A549 (cell line): ENCODE data around the gene THADA.

Source experiments
- CTCF ChIP-seq: fragments of >200 bp; sonication (Bioruptor Twin); formaldehyde crosslinking; IDR thresholded peaks from 3 replicates; pipeline ENCODE4 v1.5.1; 2016
- MAX ChIP-seq: IDR thresholded peaks from 2 replicates; pipeline ENCODE4 v1.6.1; 2012
- MAZ ChIP-seq: fragments of 150-350 bp; IDR thresholded peaks from 2 replicates; pipeline ENCODE4 v1.6.1; 2014; ENCODE audit warnings: antibody characterized with exemption, low read depth, low read length, borderline replicate concordance
- NFE2L2 ChIP-seq: fragments of 150-350 bp; conservative IDR thresholded peaks from 2 replicates; pipeline ENCODE4 v1.6.1; 2014; ENCODE audit warnings: low read length
- POLR2A ChIP-seq: IDR thresholded peaks from 2 replicates; pipeline ENCODE4 v1.6.1; 2012; ENCODE audit warnings: mild to moderate bottlenecking, low read length
- REST ChIP-seq: fragments of 200-600 bp; sonication (generic); IDR thresholded peaks from 2 replicates; pipeline ENCODE4 v1.6.1; 2016; ENCODE audit warnings: antibody characterized with exemption, mild to moderate bottlenecking, moderate library complexity
- SMC3 ChIP-seq: fragments of >200 bp; sonication (Bioruptor Twin); formaldehyde crosslinking; IDR thresholded peaks from 3 replicates; pipeline ENCODE4 v1.6.1; 2018; ENCODE audit warnings: inconsistent platforms
- USF2 ChIP-seq: fragments of 450-650 bp; IDR thresholded peaks from 2 replicates; pipeline ENCODE4 v1.6.1; 2014; ENCODE audit warnings: antibody characterized with exemption
- TF ChIP-seq, protein P1 (sequence below): IDR thresholded peaks from 2 replicates; pipeline ENCODE4 v1.6.1; 2012

- TF ChIP-seq CTCF (no peak), SMC3 (no peak), USF2 (no peak), POLR2A (no peak), MAZ (no peak), MAX (no peak), REST (no peak), NFE2L2 (no peak)
- TF ChIP-seq, protein P1, sequence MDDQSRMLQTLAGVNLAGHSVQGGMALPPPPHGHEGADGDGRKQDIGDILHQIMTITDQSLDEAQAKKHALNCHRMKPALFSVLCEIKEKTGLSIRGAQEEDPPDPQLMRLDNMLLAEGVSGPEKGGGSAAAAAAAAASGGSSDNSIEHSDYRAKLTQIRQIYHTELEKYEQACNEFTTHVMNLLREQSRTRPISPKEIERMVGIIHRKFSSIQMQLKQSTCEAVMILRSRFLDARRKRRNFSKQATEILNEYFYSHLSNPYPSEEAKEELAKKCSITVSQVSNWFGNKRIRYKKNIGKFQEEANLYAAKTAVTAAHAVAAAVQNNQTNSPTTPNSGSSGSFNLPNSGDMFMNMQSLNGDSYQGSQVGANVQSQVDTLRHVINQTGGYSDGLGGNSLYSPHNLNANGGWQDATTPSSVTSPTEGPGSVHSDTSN = peak; percentile 50; the same call in 1 of the 2 replicates
Measured at GRCh38 chr2:43462866-43463641, 132.8 kb downstream of the THADA start.
